Fibroblast of skin of right biceps (primary cell): Measurements from ENCODE around the gene HOXB5.

Source experiments
- DNase-seq: peaks from one replicate; pipeline ENCODE4 v3.0.0-alpha.2; 2013

HOXB5 gene

GRCh38 chr17:48556576-48557401 is 36.8 kb downstream of the HOXB5 start:
- DNase-seq, result peak; percentile 67

GRCh38 chr17:48556229-48556575 is 37.4 kb downstream of the HOXB5 start:
- no peak for DNase-seq

- DNase-seq, result peak; percentile 98
Observed at GRCh38 chr17:48555258-48556228, 38.0 kb downstream of the HOXB5 start.

GRCh38 chr17:48554412-48555257 is 38.9 kb downstream of the HOXB5 start:
- DNase-seq, result peak; percentile 45

GRCh38 chr17:48553826-48554225 is 39.8 kb downstream of the HOXB5 start:
- peak; percentile 17 for DNase-seq

GRCh38 chr17:48553190-48553547 is 40.4 kb downstream of the HOXB5 start:
- DNase-seq, result no peak

- DNase-seq, result peak; percentile 66
Observed at GRCh38 chr17:48552466-48553189, 41.0 kb downstream of the HOXB5 start.

GRCh38 chr17:48551596-48552465 is 41.7 kb downstream of the HOXB5 start:
- peak; percentile 43 for DNase-seq

- DNase-seq, result peak; percentile 54
Observed at GRCh38 chr17:48551214-48551555, 42.4 kb downstream of the HOXB5 start.

GRCh38 chr17:48550502-48551213 is 42.9 kb downstream of the HOXB5 start:
- peak; percentile 61 for DNase-seq

- peak; percentile 84 for DNase-seq
Observed at GRCh38 chr17:48549914-48550501, 43.6 kb downstream of the HOXB5 start.

- DNase-seq, result peak; percentile 37
Observed at GRCh38 chr17:48549281-48549630, 44.3 kb downstream of the HOXB5 start.

- DNase-seq, result no peak
Observed at GRCh38 chr17:48548523-48549280, 44.9 kb downstream of the HOXB5 start.

- peak; percentile 84 for DNase-seq
Observed at GRCh38 chr17:48547808-48548522, 45.6 kb downstream of the HOXB5 start.

GRCh38 chr17:48546924-48547807 is 46.4 kb downstream of the HOXB5 start:
- peak; percentile 64 for DNase-seq

GRCh38 chr17:48546137-48546923 is 47.2 kb downstream of the HOXB5 start:
- peak; percentile 81 for DNase-seq

- no peak for DNase-seq
Observed at GRCh38 chr17:48545539-48545938, 48.0 kb downstream of the HOXB5 start.
